ENCODE measurements around the gene PNLIPRP1.

Gene PNLIPRP1

DNA sequence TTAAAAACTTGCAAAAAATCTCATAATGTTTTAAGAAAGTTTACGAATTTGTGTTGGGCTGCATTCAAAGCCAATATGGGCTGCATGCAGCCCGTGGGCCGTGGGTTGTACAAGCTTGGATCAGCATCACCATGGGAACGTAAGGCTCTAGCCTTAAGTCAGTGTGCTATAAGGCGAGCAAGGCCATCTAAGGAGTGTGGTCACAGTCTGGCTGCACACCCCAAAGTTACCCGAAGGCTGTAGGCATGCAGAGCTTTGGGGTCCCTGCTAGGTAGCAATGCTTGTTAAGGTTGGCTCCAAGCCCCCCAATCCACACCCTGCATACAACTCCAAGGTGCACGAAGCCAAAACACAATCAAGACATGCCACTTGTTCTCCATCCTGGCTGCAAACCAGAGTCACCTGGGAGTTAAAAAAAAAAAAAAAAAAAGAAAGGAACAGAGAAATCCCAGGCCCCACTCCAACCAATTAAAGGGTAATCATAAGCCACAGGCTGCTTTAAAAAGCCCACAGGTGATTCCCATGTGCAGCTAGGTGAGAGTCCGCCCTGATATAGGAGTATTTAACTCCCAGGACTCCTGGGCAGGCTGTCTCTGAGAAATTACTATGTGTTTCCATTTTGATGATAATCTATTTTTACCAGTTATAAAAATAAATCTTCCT lies 21.5 kb downstream of the PNLIPRP1 start:
- H3K4me3 Mint-ChIP-seq: no peak overlapping the region
- H3K9me3 Mint-ChIP-seq: no peaks in the 10 kb centered on the region
- H3K27ac Mint-ChIP-seq: no peak overlapping the region
- DNase-seq: no peak
- no peaks in the 10 kb centered on the region for H3K36me3 Mint-ChIP-seq (ENCODE audit: low read depth)
- no peaks in the 10 kb centered on the region for H3K4me1 Mint-ChIP-seq (ENCODE audit: low read depth)
- peaks cover 45% of the 10 kb centered on the region for H3K27me3 Mint-ChIP-seq

GRCh38 chr10:116613471-116613870 lies 22.7 kb downstream of the PNLIPRP1 start:
- Mint-ChIP-seq H3K4me1 (ENCODE audit: low read depth) (no peaks in the 10 kb centered on the region), H3K27me3 (peaks cover 36% of the 10 kb centered on the region), H3K27ac (no peak overlapping the region), H3K36me3 (ENCODE audit: low read depth) (no peaks in the 10 kb centered on the region), H3K4me3 (no peak overlapping the region), H3K9me3 (no peaks in the 10 kb centered on the region)
- DNase-seq: no peak

- Mint-ChIP-seq H3K4me1 (ENCODE audit: low read depth) (no peaks in the 10 kb centered on the region), H3K9me3 (no peaks in the 10 kb centered on the region), H3K27me3 (peaks cover 26% of the 10 kb centered on the region), H3K27ac (no peak overlapping the region), H3K4me3 (no peak overlapping the region), H3K36me3 (ENCODE audit: low read depth) (no peaks in the 10 kb centered on the region)
- no peak for DNase-seq
Measured at GRCh38 chr10:116614796-116615195, 24.0 kb downstream of the PNLIPRP1 start.

GRCh38 chr10:116615199-116615776 lies 24.5 kb downstream of the PNLIPRP1 start:
- Mint-ChIP-seq H3K27ac (no peak overlapping the region), H3K27me3 (peaks cover 21% of the 10 kb centered on the region), H3K36me3 (ENCODE audit: low read depth) (no peaks in the 10 kb centered on the region), H3K4me1 (ENCODE audit: low read depth) (no peaks in the 10 kb centered on the region), H3K4me3 (no peak overlapping the region), H3K9me3 (no peaks in the 10 kb centered on the region)
- no peak for DNase-seq

DNA sequence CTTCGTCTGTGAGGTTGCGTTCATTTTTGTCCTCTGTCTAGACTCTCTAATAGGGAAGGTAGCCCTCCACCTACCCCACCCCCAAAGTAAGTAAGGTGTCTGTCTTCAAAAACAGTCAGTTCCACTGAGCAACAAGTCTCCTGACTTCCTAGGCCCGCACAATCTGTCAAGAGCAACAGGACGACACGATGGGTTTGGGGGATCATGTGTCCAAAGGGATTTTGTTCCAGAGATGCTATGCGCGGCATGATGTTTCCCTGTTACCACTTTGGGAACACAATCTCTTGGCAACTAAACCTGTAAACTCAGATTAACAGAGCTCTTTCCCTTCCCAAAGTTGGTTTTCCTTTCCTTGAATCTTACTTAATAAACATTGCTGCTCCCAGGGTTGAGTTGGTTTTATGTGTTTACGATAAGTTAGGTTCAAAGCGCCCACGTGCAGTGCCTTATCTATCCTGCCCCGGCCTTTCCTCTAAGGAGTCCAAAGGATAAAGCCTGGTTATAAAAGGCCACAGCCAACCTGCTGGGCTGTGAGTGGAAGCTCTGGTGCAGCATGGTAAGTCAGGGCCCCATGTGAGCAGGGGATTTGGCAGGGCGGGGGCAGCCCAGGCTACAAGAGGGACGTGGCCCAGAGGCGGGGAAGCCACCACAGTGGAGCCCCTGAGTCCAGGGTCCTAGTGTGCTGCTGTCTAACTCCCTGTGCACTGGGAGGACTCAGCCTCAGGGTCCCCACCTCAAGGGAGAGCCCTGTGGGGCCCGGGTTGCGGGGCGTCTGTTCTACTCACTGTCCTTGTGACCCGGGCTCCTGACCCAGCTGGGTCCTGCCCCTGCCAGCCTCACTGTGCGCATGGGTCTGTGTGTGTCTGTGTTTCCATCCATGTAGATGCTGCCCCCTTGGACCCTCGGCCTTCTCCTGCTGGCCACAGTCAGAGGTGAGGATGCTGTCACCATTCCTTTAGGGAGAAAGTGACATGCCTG lies 30.0 kb downstream of the PNLIPRP1 start, which contains the start of gene PNLIPRP2:
Gene PNLIPRP2 (plus strand): TSS at position 531 of the 978 bp plus-strand sequence.
- Mint-ChIP-seq H3K4me3 (no peak within 1 kb of the TSS), H3K4me1 (ENCODE audit: low read depth) (no peaks in the 10 kb centered on the region), H3K27ac (no peak within 1 kb of the TSS), H3K36me3 (ENCODE audit: low read depth) (no peaks in the 10 kb centered on the region), H3K9me3 (no peaks in the 10 kb centered on the region), H3K27me3 (peaks cover 20% of the 10 kb centered on the region)
- DNase-seq: no peak

GRCh38 chr10:116621476-116621875 lies 30.7 kb downstream of the PNLIPRP1 start:
- no peak overlapping the region for H3K27ac Mint-ChIP-seq
- H3K36me3 Mint-ChIP-seq (ENCODE audit: low read depth): no peaks in the 10 kb centered on the region
- no peaks in the 10 kb centered on the region for H3K9me3 Mint-ChIP-seq
- H3K27me3 Mint-ChIP-seq: peaks cover 27% of the 10 kb centered on the region
- DNase-seq: no peak
- H3K4me1 Mint-ChIP-seq (ENCODE audit: low read depth): no peaks in the 10 kb centered on the region
- H3K4me3 Mint-ChIP-seq: no peak overlapping the region

DNA sequence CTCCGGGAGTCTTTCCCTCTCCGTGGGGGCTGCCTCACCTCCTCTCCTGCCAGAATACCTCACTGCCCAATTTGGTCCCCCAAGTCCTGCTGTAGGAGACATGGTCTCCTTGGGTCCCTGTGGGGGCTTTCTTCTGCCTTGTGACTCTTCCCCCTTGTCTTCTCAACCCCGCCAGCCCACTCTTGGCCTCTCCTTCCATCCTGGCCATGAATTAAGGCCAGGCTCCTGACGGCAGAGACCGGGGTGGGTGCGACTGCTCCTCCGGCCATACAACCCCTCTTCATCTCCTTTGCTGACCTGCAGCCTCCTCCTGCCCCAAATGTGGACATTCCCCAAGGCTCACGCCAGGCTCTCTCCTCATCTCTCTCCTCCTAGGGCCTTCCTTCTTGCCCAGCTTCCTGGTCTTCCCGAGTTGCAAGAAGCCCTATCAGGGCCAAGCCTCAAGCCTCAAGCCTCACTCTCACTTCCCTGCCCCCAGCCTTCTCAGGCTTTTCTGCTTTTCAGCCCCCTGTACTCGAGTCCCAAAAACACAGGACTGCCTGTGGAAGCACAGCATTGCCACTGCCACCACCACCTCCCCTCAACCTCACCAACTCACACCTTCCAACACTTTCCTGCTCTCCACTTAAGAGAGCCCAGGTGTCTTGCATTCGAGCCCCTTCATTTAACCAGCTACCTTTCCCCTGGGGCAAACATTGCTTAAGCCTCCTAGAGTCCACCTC lies 31.3 kb downstream of the PNLIPRP1 start:
- Mint-ChIP-seq H3K36me3 (ENCODE audit: low read depth) (no peaks in the 10 kb centered on the region), H3K4me3 (no peak overlapping the region), H3K27ac (no peak overlapping the region), H3K4me1 (ENCODE audit: low read depth) (no peaks in the 10 kb centered on the region), H3K9me3 (no peaks in the 10 kb centered on the region), H3K27me3 (peaks cover 34% of the 10 kb centered on the region)
- no peak for DNase-seq

DNA sequence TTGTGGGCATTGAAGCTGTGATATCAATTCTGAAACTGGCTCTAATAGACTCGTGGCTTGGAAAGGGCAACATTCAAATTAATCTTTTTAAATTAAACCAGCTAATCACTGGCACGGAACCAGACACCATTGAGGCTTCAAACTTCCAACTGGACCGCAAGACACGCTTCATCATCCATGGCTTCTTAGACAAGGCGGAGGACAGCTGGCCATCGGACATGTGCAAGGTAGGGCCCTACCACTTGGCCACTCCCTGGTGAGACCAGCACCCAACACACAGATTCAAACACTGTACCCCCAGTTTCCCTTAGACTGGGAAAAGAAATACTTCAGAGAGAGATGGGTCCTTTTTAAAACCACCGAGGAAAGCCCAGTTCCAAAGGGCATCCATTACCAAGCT lies 35.1 kb downstream of the PNLIPRP1 start:
- H3K4me3 Mint-ChIP-seq: no peak overlapping the region
- no peaks in the 10 kb centered on the region for H3K4me1 Mint-ChIP-seq (ENCODE audit: low read depth)
- no peak for DNase-seq
- peaks cover 43% of the 10 kb centered on the region for H3K27me3 Mint-ChIP-seq
- no peak overlapping the region for H3K27ac Mint-ChIP-seq
- H3K36me3 Mint-ChIP-seq (ENCODE audit: low read depth): no peaks in the 10 kb centered on the region
- no peaks in the 10 kb centered on the region for H3K9me3 Mint-ChIP-seq

GRCh38 chr10:116626815-116627214 lies 36.1 kb downstream of the PNLIPRP1 start:
- no peaks in the 10 kb centered on the region for H3K9me3 Mint-ChIP-seq
- no peak for DNase-seq
- H3K27me3 Mint-ChIP-seq: peaks cover 41% of the 10 kb centered on the region
- H3K36me3 Mint-ChIP-seq (ENCODE audit: low read depth): no peaks in the 10 kb centered on the region
- H3K4me3 Mint-ChIP-seq: no peak overlapping the region
- H3K4me1 Mint-ChIP-seq (ENCODE audit: low read depth): no peaks in the 10 kb centered on the region
- no peak overlapping the region for H3K27ac Mint-ChIP-seq

DNA sequence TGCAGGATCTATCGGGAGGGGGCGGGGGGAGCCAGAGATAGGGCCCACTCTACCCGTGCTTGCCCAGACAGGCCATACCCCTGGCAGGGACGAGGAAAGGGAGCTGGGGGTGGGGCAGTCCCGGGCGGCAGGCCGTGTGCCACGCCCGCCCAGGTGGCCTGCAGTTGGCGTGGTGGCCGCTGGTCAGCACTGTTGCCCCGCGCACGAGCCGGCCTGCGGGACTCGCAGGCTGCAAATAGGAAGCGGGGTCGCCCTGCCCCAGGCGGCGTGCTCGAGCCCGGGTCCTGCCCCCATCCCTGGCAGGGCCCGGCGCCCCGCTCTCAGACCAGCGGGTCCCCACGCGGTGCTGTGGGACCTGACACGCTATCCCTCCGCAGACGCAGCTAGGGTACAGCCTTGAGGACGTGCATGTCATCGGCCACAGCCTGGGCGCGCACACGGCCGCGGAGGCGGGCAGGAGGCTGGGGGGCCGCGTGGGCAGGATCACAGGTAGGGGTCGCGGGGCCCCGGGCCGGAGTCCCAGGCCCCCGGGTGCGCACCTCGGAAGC lies 36.7 kb downstream of the PNLIPRP1 start:
- H3K9me3 Mint-ChIP-seq: no peaks in the 10 kb centered on the region
- H3K36me3 Mint-ChIP-seq (ENCODE audit: low read depth): no peaks in the 10 kb centered on the region
- peaks cover 35% of the 10 kb centered on the region for H3K27me3 Mint-ChIP-seq
- H3K4me3 Mint-ChIP-seq: no peak overlapping the region
- no peak for DNase-seq
- no peaks in the 10 kb centered on the region for H3K4me1 Mint-ChIP-seq (ENCODE audit: low read depth)
- H3K27ac Mint-ChIP-seq: no peak overlapping the region

- no peak overlapping the region for H3K4me3 Mint-ChIP-seq
- H3K27me3 Mint-ChIP-seq: peaks cover 26% of the 10 kb centered on the region
- no peaks in the 10 kb centered on the region for H3K4me1 Mint-ChIP-seq (ENCODE audit: low read depth)
- H3K9me3 Mint-ChIP-seq: no peaks in the 10 kb centered on the region
- H3K36me3 Mint-ChIP-seq (ENCODE audit: low read depth): no peaks in the 10 kb centered on the region
- no peak overlapping the region for H3K27ac Mint-ChIP-seq
- no peak for DNase-seq
Measured at GRCh38 chr10:116629340-116629739, 38.6 kb downstream of the PNLIPRP1 start.

DNA sequence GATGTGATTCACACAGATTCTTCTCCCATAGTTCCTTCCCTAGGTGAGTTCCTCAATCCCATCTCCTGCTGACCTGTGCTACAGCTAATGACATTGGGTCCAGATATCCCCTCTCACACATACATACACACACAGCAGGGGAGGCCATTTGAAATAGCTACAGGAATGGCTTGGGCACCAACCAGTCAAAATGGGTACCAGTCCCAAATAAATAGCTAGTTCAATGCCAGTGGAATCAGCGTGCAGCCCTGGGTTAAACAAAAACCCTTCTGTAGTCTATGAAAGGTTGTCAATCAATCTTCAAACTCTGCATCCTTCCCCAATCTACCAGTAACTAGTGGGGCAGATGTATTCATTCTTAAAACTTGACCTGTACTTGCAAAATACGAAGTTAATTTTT lies 39.3 kb downstream of the PNLIPRP1 start:
- Mint-ChIP-seq H3K27ac (no peak overlapping the region), H3K4me3 (no peak overlapping the region), H3K36me3 (ENCODE audit: low read depth) (no peaks in the 10 kb centered on the region), H3K9me3 (no peaks in the 10 kb centered on the region), H3K4me1 (ENCODE audit: low read depth) (no peaks in the 10 kb centered on the region), H3K27me3 (peaks cover 25% of the 10 kb centered on the region)
- DNase-seq: no peak

DNA sequence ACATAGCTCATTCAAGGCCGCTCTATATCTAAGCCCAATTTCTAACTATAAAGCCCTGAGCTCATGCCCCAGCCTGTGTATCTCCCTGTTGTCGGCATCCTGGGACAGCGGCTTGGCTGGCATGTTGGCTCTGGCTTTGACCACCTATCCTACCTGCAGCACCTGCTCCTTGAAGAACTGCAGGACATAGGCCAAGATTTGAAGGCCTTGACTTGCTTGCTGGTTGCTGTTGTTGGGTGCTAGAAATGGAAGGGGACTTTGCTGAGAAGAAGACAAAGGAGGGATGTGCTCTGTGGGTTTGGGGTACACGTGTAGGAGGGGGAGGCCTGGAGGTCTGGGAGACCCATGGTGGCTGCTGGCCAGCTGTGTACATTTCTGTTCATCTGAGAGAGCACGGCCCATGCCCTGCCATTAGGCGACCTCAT lies 41.1 kb downstream of the PNLIPRP1 start:
- H3K9me3 Mint-ChIP-seq: no peaks in the 10 kb centered on the region
- H3K27ac Mint-ChIP-seq: no peak overlapping the region
- no peak overlapping the region for H3K4me3 Mint-ChIP-seq
- DNase-seq: no peak
- peaks cover 20% of the 10 kb centered on the region for H3K27me3 Mint-ChIP-seq
- peaks cover 2% of the 10 kb centered on the region for H3K4me1 Mint-ChIP-seq (ENCODE audit: low read depth)
- H3K36me3 Mint-ChIP-seq (ENCODE audit: low read depth): no peaks in the 10 kb centered on the region

- H3K9me3 Mint-ChIP-seq: no peaks in the 10 kb centered on the region
- peaks cover 16% of the 10 kb centered on the region for H3K27me3 Mint-ChIP-seq
- no peak overlapping the region for H3K27ac Mint-ChIP-seq
- no peaks in the 10 kb centered on the region for H3K36me3 Mint-ChIP-seq (ENCODE audit: low read depth)
- DNase-seq: no peak
- no peak overlapping the region for H3K4me3 Mint-ChIP-seq
- H3K4me1 Mint-ChIP-seq (ENCODE audit: low read depth): peaks cover 5% of the 10 kb centered on the region
Measured at GRCh38 chr10:116632596-116633215, 41.9 kb downstream of the PNLIPRP1 start.
